ENCODE results near the gene ANKRD49. TPM values are rescaled to one million over a fixed set of nuclear protein-coding genes. Genes with fewer than 3 reads are reported as not detected.

Gene ANKRD49
- total RNA-seq, 4 donors from 2014 or later, result 12.5 to 22.8 (median 16.9) TPM

DNA sequence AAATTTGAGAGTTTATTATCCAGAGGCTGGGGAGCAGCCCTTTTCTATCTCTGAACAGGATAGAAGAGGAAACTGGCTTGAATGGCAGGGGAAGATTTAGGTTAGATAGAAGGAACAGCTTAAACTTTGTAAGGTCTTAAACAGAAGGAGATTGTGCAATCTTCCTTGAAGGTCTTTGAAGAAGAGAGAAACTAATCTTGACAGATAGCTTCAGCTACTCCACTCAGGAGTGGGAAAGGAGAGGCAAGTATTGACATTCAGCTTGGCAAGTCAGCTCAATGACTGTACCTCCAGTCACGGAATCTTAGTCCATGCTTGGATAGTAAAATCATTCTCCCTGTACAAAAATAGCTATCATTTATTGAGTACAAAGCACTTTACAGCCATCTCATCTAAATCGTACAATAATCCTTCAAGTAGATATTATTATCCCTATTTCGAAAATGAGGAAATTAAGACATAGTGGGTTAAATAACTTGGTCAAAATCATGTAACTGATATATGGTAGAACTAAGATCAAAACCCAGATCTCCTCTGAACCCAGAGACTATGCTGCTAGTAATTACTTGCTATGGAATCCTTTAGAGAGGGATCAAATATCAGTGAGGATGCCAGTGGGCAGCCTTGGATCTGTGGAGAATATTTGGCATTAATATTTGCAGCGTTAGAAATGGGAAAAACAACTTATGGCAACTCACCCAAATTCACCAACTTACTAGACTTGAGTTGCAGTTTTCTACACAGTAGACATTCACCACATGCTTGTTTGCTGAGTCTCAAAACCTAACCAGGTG is 33.1 kb downstream of the ANKRD49 start:
- H3K9me3 ChIP-seq, result no peaks in the 10 kb centered on the region
- H3K4me3 ChIP-seq, result no peak overlapping the region
- H3K36me3 ChIP-seq, result no peaks in the 10 kb centered on the region
- H3K4me1 ChIP-seq, result peaks cover 0 to 5% (median 0%) of the 10 kb centered on the region in 3 donors
- WGBS, 2 donors (ENCODE audit: low coverage in 1 of 2), result 66 to 83% methylated on average over 4 of the region's 4 CpGs
- no peak overlapping the region for H3K27ac ChIP-seq
- no peak for ATAC-seq
- TF ChIP-seq POLR2A (IDR thresholded peaks at IDR 0.05) (no peak), EP300 (IDR thresholded peaks at IDR 0.05) (no peak), POLR2AphosphoS5 (IDR thresholded peaks at IDR 0.05) (no peak)
- TF ChIP-seq, protein P1, sequence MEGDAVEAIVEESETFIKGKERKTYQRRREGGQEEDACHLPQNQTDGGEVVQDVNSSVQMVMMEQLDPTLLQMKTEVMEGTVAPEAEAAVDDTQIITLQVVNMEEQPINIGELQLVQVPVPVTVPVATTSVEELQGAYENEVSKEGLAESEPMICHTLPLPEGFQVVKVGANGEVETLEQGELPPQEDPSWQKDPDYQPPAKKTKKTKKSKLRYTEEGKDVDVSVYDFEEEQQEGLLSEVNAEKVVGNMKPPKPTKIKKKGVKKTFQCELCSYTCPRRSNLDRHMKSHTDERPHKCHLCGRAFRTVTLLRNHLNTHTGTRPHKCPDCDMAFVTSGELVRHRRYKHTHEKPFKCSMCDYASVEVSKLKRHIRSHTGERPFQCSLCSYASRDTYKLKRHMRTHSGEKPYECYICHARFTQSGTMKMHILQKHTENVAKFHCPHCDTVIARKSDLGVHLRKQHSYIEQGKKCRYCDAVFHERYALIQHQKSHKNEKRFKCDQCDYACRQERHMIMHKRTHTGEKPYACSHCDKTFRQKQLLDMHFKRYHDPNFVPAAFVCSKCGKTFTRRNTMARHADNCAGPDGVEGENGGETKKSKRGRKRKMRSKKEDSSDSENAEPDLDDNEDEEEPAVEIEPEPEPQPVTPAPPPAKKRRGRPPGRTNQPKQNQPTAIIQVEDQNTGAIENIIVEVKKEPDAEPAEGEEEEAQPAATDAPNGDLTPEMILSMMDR (IDR thresholded peaks at IDR 0.05), result no peak
- H3K27me3 ChIP-seq, result no peaks in the 10 kb centered on the region

DNA sequence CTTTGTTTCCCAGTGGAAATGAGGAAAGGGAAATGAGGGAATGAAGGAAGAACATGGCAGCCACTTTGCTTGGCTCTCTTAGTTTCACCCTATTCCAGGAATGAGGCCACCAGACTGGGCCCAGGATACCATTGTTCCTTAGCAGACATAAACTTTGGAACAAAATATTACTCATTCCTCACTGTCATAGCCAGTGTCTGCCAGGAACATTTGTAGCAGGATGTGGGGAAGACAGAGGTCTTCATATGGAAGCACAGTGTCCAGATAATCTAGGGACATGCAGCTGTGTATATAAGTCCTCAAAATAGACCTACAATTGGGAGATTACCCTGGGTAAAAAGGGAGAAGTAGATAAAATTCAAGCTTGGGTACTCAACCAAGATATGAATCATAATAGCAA is 34.8 kb downstream of the ANKRD49 start:
- TF ChIP-seq POLR2A (IDR thresholded peaks at IDR 0.05) (no peak), EP300 (IDR thresholded peaks at IDR 0.05) (no peak), POLR2AphosphoS5 (IDR thresholded peaks at IDR 0.05) (no peak)
- TF ChIP-seq, protein P1 (IDR thresholded peaks at IDR 0.05), result no peak
- Histone ChIP-seq H3K27ac (no peak overlapping the region), H3K36me3 (no peaks in the 10 kb centered on the region), H3K4me1 (peaks cover 0 to 11% (median 0%) of the 10 kb centered on the region in 3 donors), H3K9me3 (no peaks in the 10 kb centered on the region), H3K4me3 (no peak overlapping the region), H3K27me3 (peaks cover 3% of the 10 kb centered on the region)
- ATAC-seq, result no peak

DNA sequence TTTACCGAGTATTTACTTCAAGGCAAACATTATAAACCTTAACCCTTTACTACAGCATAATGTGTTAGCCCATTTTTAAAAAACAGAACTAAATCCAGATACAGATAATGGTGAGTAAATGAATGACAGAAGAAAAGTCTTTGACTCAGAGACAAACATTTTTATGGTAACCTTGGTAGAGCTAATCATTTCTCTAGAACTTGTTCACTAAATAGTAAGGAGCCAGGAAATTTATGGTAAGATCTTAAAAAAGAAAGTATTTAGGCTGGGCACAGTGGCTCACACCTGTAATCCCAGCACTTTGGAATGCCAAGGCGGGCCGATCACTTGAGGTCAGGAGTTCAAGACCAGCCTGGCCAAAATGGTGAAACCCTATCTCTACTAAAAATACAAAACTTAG is 38.4 kb downstream of the ANKRD49 start:
- no peak for ATAC-seq
- H3K27me3 ChIP-seq, result peaks cover 15% of the 10 kb centered on the region
- H3K9me3 ChIP-seq, result no peaks in the 10 kb centered on the region
- no peak overlapping the region for H3K4me3 ChIP-seq
- 83 to 92% methylated on average over 3 of the region's 3 CpGs for WGBS, 2 donors (ENCODE audit: low coverage in 1 of 2)
- H3K36me3 ChIP-seq, result no peaks in the 10 kb centered on the region
- TF ChIP-seq POLR2A (IDR thresholded peaks at IDR 0.05), result no peak
- TF ChIP-seq EP300 (IDR thresholded peaks at IDR 0.05), result no peak
- TF ChIP-seq, protein P1 (IDR thresholded peaks at IDR 0.05), result no peak
- TF ChIP-seq POLR2AphosphoS5 (IDR thresholded peaks at IDR 0.05), result no peak
- peaks cover 0 to 12% (median 0%) of the 10 kb centered on the region in 3 donors for H3K4me1 ChIP-seq
- no peak overlapping the region for H3K27ac ChIP-seq

DNA sequence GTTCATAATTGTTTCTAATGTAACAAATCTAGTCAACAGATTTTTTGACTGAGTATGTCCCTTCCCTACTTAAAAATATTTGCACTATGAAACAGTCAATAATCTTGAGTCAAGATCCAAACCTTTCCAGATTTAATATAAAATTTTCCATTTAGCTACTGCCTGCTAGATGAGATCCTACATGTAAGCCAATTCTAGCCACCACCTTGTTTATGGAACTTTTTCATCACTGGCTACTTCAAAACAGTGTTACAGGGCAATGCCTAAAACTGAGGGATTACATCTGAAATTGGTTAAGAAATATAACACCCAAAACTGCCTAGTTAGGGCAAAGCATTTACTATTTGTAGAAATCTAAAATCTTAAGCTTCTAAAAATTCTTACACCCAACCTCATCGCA is 39.4 kb downstream of the ANKRD49 start:
- Histone ChIP-seq H3K4me1 (peaks cover 0 to 15% (median 0%) of the 10 kb centered on the region in 3 donors), H3K9me3 (no peaks in the 10 kb centered on the region), H3K36me3 (no peaks in the 10 kb centered on the region), H3K27me3 (peaks cover 15% of the 10 kb centered on the region), H3K27ac (peak overlapping the region in 1 of 4 donors; percentile 17), H3K4me3 (no peak overlapping the region)
- TF ChIP-seq EP300 (IDR thresholded peaks at IDR 0.05) (no peak), POLR2AphosphoS5 (IDR thresholded peaks at IDR 0.05) (no peak), POLR2A (IDR thresholded peaks at IDR 0.05) (no peak)
- TF ChIP-seq, protein P1 (IDR thresholded peaks at IDR 0.05), result no peak
- ATAC-seq, result no peak
- 73 to 82% methylated on average over 1 of the region's 1 CpG for WGBS, 2 donors (ENCODE audit: low coverage in 1 of 2)

Measured in gastroesophageal sphincter (tissue), 4 donors.